Thoracic aorta (tissue), 2 donors: ENCODE data around the gene KLHL34. TPM values are rescaled to one million over a fixed set of nuclear protein-coding genes. Genes with fewer than 3 reads are reported as not detected.

ENCODE experiments used
- ATAC-seq: fragments of 150-250 bp; one replicate; pipeline ENCODE4 v1.8.0; 2017; ENCODE audit warnings: low read depth; ENCODE audit not compliant: insufficient number of reproducible peaks, low FRiP score
- DNase-seq: peaks from one replicate; pipeline ENCODE4 v3.0.0-alpha.2; 2020; ENCODE audit warnings: low spot score
- H3K27ac ChIP-seq, 2 donors: fragments of 200-600 bp; sonication (generic); 1 replicate in 1 of 2; 2 replicates in 1 of 2; pipeline ENCODE4 v1.5.1; 2016; ENCODE audit warnings: mild to moderate bottlenecking in 2 of 2, moderate library complexity in 2 of 2
- H3K27me3 ChIP-seq: fragments of 200-600 bp; sonication (generic); replicated peaks from 2 replicates; pipeline ENCODE4 v1.6.0; 2016; ENCODE audit warnings: mild to moderate bottlenecking; ENCODE audit not compliant: insufficient read depth
- H3K36me3 ChIP-seq: fragments of 200-600 bp; sonication (generic); one replicate; pipeline ENCODE4 v1.5.1; 2016
- H3K4me1 ChIP-seq, 2 donors: fragments of 200-600 bp; sonication (generic); 1 replicate in 1 of 2; 2 replicates in 1 of 2; pipeline versions ENCODE4 v1.5.1 to v1.6.0; 2016; ENCODE audit warnings: low read depth in 2 of 2, mild to moderate bottlenecking in 1 of 2; ENCODE audit not compliant: control insufficient read depth in 1 of 2
- H3K4me3 ChIP-seq: fragments of 200-600 bp; sonication (generic); 2 replicates; pipeline ENCODE4 v1.5.1; 2016; ENCODE audit warnings: mild to moderate bottlenecking
- H3K9me3 ChIP-seq: fragments of 200-600 bp; sonication (generic); 2 replicates; pipeline ENCODE4 v1.5.1; 2016
- total RNA-seq, 2 donors: library from RNA; depleted of rRNA; stranded (reverse); fragments of >200 nt; gene quantifications; one replicate each; pipeline versions ENCODE4 v1.1.0 to v1.2.3, GENCODE V29; 2016
- TF ChIP-seq, protein P1 (sequence below): fragments of 200-600 bp; sonication (generic); IDR thresholded peaks from one replicate; pipeline ENCODE4 v1.5.1; 2019; ENCODE audit warnings: antibody characterized with exemption

Gene KLHL34
- total RNA-seq, 2 donors from 2014 or later: not detected

DNA sequence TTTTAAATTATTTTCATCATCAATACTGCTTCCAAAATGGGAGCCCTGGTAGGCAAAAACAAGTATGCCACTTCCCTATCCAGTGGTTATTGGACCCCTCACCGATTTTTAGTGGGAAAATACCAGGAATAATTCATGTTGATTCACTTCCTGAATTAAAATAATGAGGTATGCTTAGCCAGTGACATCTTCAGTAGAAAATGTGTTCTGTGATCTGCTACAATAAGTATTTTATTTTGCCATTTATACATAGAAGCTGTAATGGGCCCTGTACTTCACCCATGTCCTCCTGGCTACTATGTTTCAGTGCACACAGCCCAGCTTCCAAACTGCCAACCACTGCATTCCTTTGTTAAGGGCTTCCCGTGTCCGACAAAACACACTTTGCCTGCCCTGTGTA is 41.0 kb upstream of the KLHL34 start:
- Histone ChIP-seq H3K27me3 (no peaks in the 10 kb centered on the region), H3K36me3 (no peaks in the 10 kb centered on the region), H3K9me3 (no peaks in the 10 kb centered on the region), H3K27ac (no peak overlapping the region), H3K4me1 (no peaks in the 10 kb centered on the region), H3K4me3 (no peak overlapping the region)
- no peak for ATAC-seq
- TF ChIP-seq, protein P1, sequence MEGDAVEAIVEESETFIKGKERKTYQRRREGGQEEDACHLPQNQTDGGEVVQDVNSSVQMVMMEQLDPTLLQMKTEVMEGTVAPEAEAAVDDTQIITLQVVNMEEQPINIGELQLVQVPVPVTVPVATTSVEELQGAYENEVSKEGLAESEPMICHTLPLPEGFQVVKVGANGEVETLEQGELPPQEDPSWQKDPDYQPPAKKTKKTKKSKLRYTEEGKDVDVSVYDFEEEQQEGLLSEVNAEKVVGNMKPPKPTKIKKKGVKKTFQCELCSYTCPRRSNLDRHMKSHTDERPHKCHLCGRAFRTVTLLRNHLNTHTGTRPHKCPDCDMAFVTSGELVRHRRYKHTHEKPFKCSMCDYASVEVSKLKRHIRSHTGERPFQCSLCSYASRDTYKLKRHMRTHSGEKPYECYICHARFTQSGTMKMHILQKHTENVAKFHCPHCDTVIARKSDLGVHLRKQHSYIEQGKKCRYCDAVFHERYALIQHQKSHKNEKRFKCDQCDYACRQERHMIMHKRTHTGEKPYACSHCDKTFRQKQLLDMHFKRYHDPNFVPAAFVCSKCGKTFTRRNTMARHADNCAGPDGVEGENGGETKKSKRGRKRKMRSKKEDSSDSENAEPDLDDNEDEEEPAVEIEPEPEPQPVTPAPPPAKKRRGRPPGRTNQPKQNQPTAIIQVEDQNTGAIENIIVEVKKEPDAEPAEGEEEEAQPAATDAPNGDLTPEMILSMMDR: no peak
- DNase-seq: no peak

DNA sequence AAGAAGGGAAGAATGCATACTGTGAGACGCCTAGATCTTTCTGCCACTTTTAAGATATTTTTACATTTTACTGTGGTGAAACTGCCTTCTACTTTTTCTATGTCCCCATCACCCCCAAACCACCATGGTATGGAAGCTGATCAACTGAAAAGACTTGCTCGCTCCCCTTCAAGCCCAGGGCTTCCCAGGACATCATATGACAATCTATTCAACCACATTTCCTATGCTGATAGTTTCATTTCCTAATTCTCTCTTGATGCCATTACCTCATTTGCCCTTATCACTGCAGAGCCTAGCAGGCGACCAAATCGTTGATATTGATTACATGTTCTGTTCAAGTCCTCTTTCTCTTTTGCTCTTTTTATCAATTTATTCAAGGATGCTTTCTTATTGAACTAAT is 40.1 kb upstream of the KLHL34 start:
- DNase-seq (no peak), ATAC-seq (no peak)
- no peak overlapping the region for H3K27ac ChIP-seq
- no peaks in the 10 kb centered on the region for H3K9me3 ChIP-seq
- no peaks in the 10 kb centered on the region for H3K4me1 ChIP-seq
- TF ChIP-seq, protein P1: no peak
- no peaks in the 10 kb centered on the region for H3K27me3 ChIP-seq
- no peaks in the 10 kb centered on the region for H3K36me3 ChIP-seq
- no peak overlapping the region for H3K4me3 ChIP-seq

DNA sequence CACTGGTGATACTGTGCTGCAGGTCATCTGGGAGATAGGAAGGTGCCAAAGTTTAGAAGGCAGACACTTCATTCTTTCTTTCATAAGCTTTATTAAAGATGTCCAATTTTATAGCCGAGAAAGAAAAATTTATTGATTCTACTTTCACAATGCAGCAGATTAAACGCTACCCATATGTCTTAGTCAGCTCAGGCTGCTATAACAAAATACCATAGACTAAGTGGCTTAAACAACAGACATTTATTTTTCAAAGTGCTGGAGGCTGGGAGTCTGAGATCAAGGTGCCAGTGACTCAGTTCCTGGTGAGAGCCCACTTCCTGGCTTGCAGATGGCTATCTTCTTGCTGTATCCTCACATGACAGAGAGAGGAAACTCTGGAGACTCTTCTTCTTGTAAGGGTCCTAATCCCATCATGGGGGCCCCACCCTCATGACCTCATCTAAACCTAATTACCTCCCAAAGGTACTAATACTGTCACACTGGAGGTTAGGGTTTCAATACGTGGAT is 33.4 kb upstream of the KLHL34 start:
- no peaks in the 10 kb centered on the region for H3K36me3 ChIP-seq
- no peaks in the 10 kb centered on the region for H3K9me3 ChIP-seq
- TF ChIP-seq, protein P1: no peak
- H3K27me3 ChIP-seq: no peaks in the 10 kb centered on the region
- H3K4me3 ChIP-seq: no peak overlapping the region
- no peak for ATAC-seq
- DNase-seq: no peak
- no peak overlapping the region for H3K27ac ChIP-seq
- H3K4me1 ChIP-seq: no peaks in the 10 kb centered on the region

DNA sequence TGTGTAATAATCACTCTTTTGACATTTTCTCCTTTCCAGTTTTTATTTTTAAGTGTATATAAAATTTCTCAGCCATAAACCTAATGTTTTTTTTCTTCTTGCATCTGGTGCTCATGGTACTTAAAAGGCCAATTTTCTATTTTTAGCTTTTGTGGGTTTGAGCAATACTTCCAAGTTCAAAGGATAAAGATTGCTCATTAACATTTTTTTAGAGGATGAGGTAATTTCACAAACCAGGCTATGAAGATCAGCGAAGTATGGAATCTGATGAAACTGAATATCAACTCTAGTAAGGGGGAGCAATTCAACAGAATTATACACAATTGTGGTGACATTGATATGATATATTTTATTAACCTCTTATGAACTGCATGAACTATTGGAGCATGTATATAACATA is 25.8 kb upstream of the KLHL34 start:
- no peaks in the 10 kb centered on the region for H3K27me3 ChIP-seq
- no peaks in the 10 kb centered on the region for H3K4me1 ChIP-seq
- H3K27ac ChIP-seq: no peak overlapping the region
- no peaks in the 10 kb centered on the region for H3K36me3 ChIP-seq
- no peak overlapping the region for H3K4me3 ChIP-seq
- DNase-seq (no peak), ATAC-seq (no peak)
- H3K9me3 ChIP-seq: no peaks in the 10 kb centered on the region
- TF ChIP-seq, protein P1: no peak

DNA sequence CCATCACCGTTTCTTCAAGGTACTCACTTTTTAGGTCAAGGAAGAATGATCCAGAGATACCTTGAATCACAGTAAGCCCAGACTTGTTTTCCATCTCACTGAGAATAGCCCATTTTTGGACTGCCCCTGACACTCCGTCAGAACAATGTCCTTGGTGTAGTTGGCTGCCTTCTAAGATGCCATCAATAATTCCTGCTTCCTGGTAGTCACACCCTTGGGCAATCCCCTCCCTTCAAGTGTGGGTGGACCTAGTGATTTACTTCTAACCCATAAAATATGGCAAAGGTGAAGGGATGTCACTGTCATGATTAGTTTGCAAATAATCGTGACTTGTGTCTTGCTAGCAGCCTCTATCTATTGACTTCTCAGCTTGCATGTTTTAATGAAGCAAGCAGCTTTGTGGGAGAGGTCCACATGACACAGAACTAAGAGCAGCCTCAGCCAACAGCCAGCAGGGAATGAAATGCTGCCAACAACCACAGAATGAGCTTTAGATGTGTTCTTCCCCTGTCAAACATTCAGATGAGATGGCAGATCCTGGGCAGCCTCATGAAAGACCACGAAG is 20.0 kb upstream of the KLHL34 start:
- TF ChIP-seq, protein P1: no peak
- no peak overlapping the region for H3K27ac ChIP-seq
- DNase-seq (no peak), ATAC-seq (no peak)
- no peak overlapping the region for H3K4me3 ChIP-seq
- H3K36me3 ChIP-seq: no peaks in the 10 kb centered on the region
- no peaks in the 10 kb centered on the region for H3K27me3 ChIP-seq
- H3K4me1 ChIP-seq: no peaks in the 10 kb centered on the region
- no peaks in the 10 kb centered on the region for H3K9me3 ChIP-seq
